ENCODE measurements around the gene PSMC5. TPM values are rescaled to one million over a fixed set of nuclear protein-coding genes. Genes with fewer than 3 reads are reported as not detected.
"Not testable (repeated sequence)": the region's sequence is repeated elsewhere in the genome, so short reads cannot be mapped to it uniquely, and the experiment has no call there.

The PSMC5 gene
- total RNA-seq, 1 donor from 2014 or later, result 46.6 TPM

DNA sequence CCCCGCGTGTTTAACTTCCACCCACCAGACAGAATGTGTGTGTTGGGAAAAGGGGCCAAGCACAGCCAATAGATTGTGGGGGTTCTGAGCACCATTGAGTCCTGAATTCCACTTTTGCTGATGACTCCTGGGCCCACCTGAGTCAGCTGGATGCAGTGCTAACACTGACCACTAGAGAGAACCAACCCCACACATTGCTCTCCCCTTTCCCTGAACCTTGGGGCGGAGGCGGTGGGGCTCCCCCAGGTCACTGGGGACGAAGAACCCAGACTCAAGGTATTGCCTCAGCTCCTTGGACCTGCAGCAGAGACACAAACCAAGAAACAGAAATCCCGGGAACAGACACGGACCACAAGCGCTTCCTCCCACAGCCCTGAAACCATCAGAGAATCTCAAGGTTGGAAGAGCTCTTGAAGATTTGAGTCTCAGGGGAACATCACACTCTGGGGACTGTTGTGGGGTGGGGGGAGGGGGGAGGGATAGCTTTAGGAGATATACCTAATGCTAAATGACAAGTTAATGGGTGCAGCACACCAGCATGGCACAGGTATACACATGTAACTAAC lies 46.9 kb downstream of the PSMC5 start:
- DNase-seq, result not testable (repeated sequence)

- not testable (repeated sequence) for DNase-seq
These were observed 47.5 kb downstream of the PSMC5 start for GRCh38 chr17:63874693-63875092.

GRCh38 chr17:63878413-63878812 lies 51.2 kb downstream of the PSMC5 start:
- not testable (repeated sequence) for DNase-seq

GRCh38 chr17:63880706-63881105 lies 53.5 kb downstream of the PSMC5 start:
- no peak for DNase-seq

DNA sequence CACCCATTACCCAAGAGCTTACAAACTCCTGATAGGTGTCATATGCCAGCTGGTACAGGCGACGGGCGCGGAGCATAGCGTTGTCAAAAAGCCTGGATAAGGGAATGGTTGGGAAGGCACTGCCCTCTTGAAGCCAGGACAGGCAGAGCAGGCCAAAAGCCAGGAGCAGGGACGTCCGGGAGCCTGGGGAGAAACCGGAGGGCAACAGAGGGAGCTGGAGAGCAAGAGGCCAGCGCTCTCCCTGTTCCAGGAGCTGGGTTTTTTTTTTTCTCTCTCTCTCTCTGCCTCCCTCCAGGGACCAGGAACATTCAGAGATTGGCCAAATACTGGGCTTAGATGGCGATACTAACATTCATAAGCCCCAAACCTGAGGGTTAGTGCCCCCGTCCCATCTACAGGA lies 54.1 kb downstream of the PSMC5 start:
- DNase-seq, result not testable (repeated sequence)

Other genes starting within 250 kb of the PSMC5 start
- gene TACO1, start 226.5 kb upstream of the PSMC5 start, total RNA-seq, result 15.5 and 24.3 TPM in 2 replicates
- gene MAP3K3, start 205.0 kb upstream of the PSMC5 start, total RNA-seq, result 138 and 207 TPM in 2 replicates
- 46.5 and 64.4 TPM in 2 replicates for gene LIMD2, start 127.3 kb upstream of the PSMC5 start, total RNA-seq
- gene STRADA, start 85.6 kb upstream of the PSMC5 start, total RNA-seq, result 26.5 and 27.5 TPM in 2 replicates
- 109 and 164 TPM in 2 replicates for gene CCDC47, start 53.8 kb upstream of the PSMC5 start, total RNA-seq
- 71.6 and 81.5 TPM in 2 replicates for gene DDX42, start 53.3 kb upstream of the PSMC5 start, total RNA-seq
- gene FTSJ3, start 232 bp downstream of the PSMC5 start, total RNA-seq, result 73.3 and 78.8 TPM in 2 replicates
- gene SMARCD2, start 15.3 kb downstream of the PSMC5 start, total RNA-seq, result 78.8 and 97.8 TPM in 2 replicates
- gene CSH2, start 46.2 kb downstream of the PSMC5 start, total RNA-seq, result not detected in 2 replicates
- not detected in 2 replicates for gene GH2, start 54.5 kb downstream of the PSMC5 start, total RNA-seq
- gene CSH1, start 69.1 kb downstream of the PSMC5 start, total RNA-seq, result not detected in 2 replicates
- gene CSHL1, start 83.8 kb downstream of the PSMC5 start, total RNA-seq, result not detected in 2 replicates
- not detected in 2 replicates for gene GH1, start 91.4 kb downstream of the PSMC5 start, total RNA-seq
- gene CD79B, start 104.9 kb downstream of the PSMC5 start, total RNA-seq, result 2.1 and 5.1 TPM in 2 replicates
- 0.09 and 0.17 TPM in 2 replicates for gene SCN4A, start 145.5 kb downstream of the PSMC5 start, total RNA-seq
- gene PRR29, start 170.9 kb downstream of the PSMC5 start, total RNA-seq, result 0.42 and 0.85 TPM in 2 replicates
- gene ICAM2, start 193.2 kb downstream of the PSMC5 start, total RNA-seq, result 443 and 748 TPM in 2 replicates